A673 (cell line): ENCODE results near the gene CNTNAP4. TPM values are rescaled to one million over a fixed set of nuclear protein-coding genes. Genes with fewer than 3 reads are reported as not detected.

Experiments
- BruUV-seq: library from RNA; stranded (reverse); fragments of 400-500 nt; replicated peaks from 2 replicates; lab custom pipeline; 2021; lab: Mats Ljungman, UMichigan
- CTCF ChIA-PET: fragments of 300-600 bp; sonication (Branson Sonifier 250); formaldehyde crosslinking; loops from one replicate; lab custom pipeline; 2022; ENCODE audit warnings: antibody characterized with exemption; lab: Charles Lee
- POLR2A ChIA-PET: fragments of 300-600 bp; sonication (Branson Sonifier 250); formaldehyde crosslinking; loops from one replicate; lab custom pipeline; 2022; ENCODE audit warnings: antibody characterized with exemption; ENCODE audit not compliant: low non-redundant PET; lab: Charles Lee
- DNase-seq: peaks from one replicate; pipeline ENCODE4 v3.0.0-alpha.2; 2015; ENCODE audit warnings: low spot score
- H3K27ac ChIP-seq: fragments of 200-600 bp; sonication (generic); 2 replicates; pipeline ENCODE4 v1.5.1; 2016; ENCODE audit warnings: mixed run types, low read depth, mild to moderate bottlenecking, mixed read lengths, antibody characterized with exemption, low read length; ENCODE audit not compliant: poor library complexity, severe bottlenecking
- H3K27me3 ChIP-seq: fragments of 200-600 bp; sonication (generic); replicated peaks from 2 replicates; pipeline ENCODE4 v1.6.1; 2017; ENCODE audit warnings: mixed run types, low read depth, mild to moderate bottlenecking, mixed read lengths, antibody characterized with exemption, low read length; ENCODE audit not compliant: insufficient read depth, poor library complexity
- H3K36me3 ChIP-seq: fragments of 200-600 bp; sonication (generic); 2 replicates; pipeline ENCODE4 v1.6.1; 2016; ENCODE audit warnings: mixed run types, mild to moderate bottlenecking, mixed read lengths, antibody characterized with exemption, low read length; ENCODE audit not compliant: insufficient read depth, poor library complexity, severe bottlenecking
- H3K4me1 ChIP-seq: fragments of 200-600 bp; sonication (generic); 2 replicates; pipeline ENCODE4 v1.6.1; 2017; ENCODE audit warnings: mixed run types, mild to moderate bottlenecking, mixed read lengths, antibody characterized with exemption, low read length; ENCODE audit not compliant: insufficient read depth, poor library complexity, severe bottlenecking
- H3K4me3 ChIP-seq: fragments of 200-600 bp; sonication (generic); 2 replicates; pipeline ENCODE4 v1.5.1; 2016; ENCODE audit warnings: low read depth, mixed run types, mild to moderate bottlenecking, mixed read lengths, low read length; ENCODE audit not compliant: poor library complexity, severe bottlenecking
- H3K9me3 ChIP-seq: fragments of 200-600 bp; sonication (generic); 2 replicates; pipeline ENCODE4 v1.6.1; 2016; ENCODE audit warnings: mixed run types, low read depth, mild to moderate bottlenecking, mixed read lengths, antibody characterized with exemption, low read length; ENCODE audit not compliant: poor library complexity, severe bottlenecking
- CTCF ChIP-seq: fragments of 300-800, 200-600 bp; sonication (generic); conservative IDR thresholded peaks from 2 replicates; pipeline ENCODE4 v1.5.1; 2017; ENCODE audit warnings: low read depth, mild to moderate bottlenecking, antibody characterized with exemption, low read length, moderate library complexity, mixed read lengths
- EZH2 ChIP-seq: fragments of 200-600 bp; sonication (generic); IDR thresholded peaks from 2 replicates; pipeline ENCODE4 v1.6.1; 2017; ENCODE audit warnings: borderline replicate concordance, low read depth, mild to moderate bottlenecking, mixed read lengths, antibody characterized with exemption, low read length; ENCODE audit not compliant: poor library complexity, severe bottlenecking
- intact Hi-C: fragments of 100-400 bp; cut with micrococcal nuclease; formaldehyde crosslinking; loops from one replicate; pipeline ENCODE4 v1.10.0; 2022; ENCODE audit not compliant: unreplicated experiment
- total RNA-seq: library from RNA; stranded (reverse); gene quantifications from 2 replicates; pipeline ENCODE4 v1.2.3, GENCODE V29; 2021

The CNTNAP4 gene
- total RNA-seq, 1 experiment from 2014 or later = not detected

- BruUV-seq = no TSS peak
- H3K27me3 ChIP-seq = peaks cover 4% of the 10 kb centered on the region
- no peaks in the 10 kb centered on the region for H3K4me1 ChIP-seq
- ChIA-PET CTCF (no interaction called here), POLR2A (no interaction called here)
- TF ChIP-seq CTCF (no peak), EZH2 (no peak)
- intact Hi-C loops = no loop called here
- no peak overlapping the region for H3K27ac ChIP-seq
- H3K36me3 ChIP-seq = no peaks in the 10 kb centered on the region
- H3K4me3 ChIP-seq = no peak overlapping the region
- no peaks in the 10 kb centered on the region for H3K9me3 ChIP-seq
- no peak for DNase-seq
These were observed 10.3 kb downstream of the CNTNAP4 start for GRCh38 chr16:76287466-76287865.

GRCh38 chr16:76292218-76292617 lies 15.0 kb downstream of the CNTNAP4 start:
- no peak for DNase-seq
- H3K36me3 ChIP-seq = no peaks in the 10 kb centered on the region
- intact Hi-C loops = no loop called here
- BruUV-seq = no TSS peak
- TF ChIP-seq EZH2 (no peak), CTCF (no peak)
- no peak overlapping the region for H3K27ac ChIP-seq
- ChIA-PET CTCF (no interaction called here), POLR2A (no interaction called here)
- H3K4me1 ChIP-seq = no peaks in the 10 kb centered on the region
- no peak overlapping the region for H3K4me3 ChIP-seq
- no peaks in the 10 kb centered on the region for H3K27me3 ChIP-seq
- no peaks in the 10 kb centered on the region for H3K9me3 ChIP-seq

- TF ChIP-seq EZH2 = no peak
- TF ChIP-seq CTCF = no peak
- H3K27ac ChIP-seq = no peak overlapping the region
- no peaks in the 10 kb centered on the region for H3K36me3 ChIP-seq
- H3K27me3 ChIP-seq = no peaks in the 10 kb centered on the region
- no peak overlapping the region for H3K4me3 ChIP-seq
- CTCF ChIA-PET = no interaction called here
- no TSS peak for BruUV-seq
- intact Hi-C loops = no loop called here
- H3K9me3 ChIP-seq = no peaks in the 10 kb centered on the region
- DNase-seq = no peak
- no peaks in the 10 kb centered on the region for H3K4me1 ChIP-seq
- POLR2A ChIA-PET = no interaction called here
These were observed 16.8 kb downstream of the CNTNAP4 start for GRCh38 chr16:76293980-76294379.
